ENCODE measurements around the gene TRAM1L1. TPM values are rescaled to one million over a fixed set of nuclear protein-coding genes. Genes with fewer than 3 reads are reported as not detected.

The TRAM1L1 gene
- total and polyA plus RNA-seq, 12 donors = 0.13 to 1.6 (median 0.90) TPM; not detected in 1

- WGBS, 2 donors = 77% methylated on average over 5 of the region's 5 CpGs
- Histone ChIP-seq H3K4me3 (no peak overlapping the region), H3K27ac (no peak overlapping the region), H3K9me3 (peaks cover 0 to 23% (median 6%) of the 10 kb centered on the region in 11 donors), H3K27me3 (no peaks in the 10 kb centered on the region), H3K36me3 (no peaks in the 10 kb centered on the region), H3K4me1 (no peaks in the 10 kb centered on the region)
- intact Hi-C loops (cut with DNase I) = no loop called here
- DNase-seq (no peak), ATAC-seq (no peak)
- TF ChIP-seq CTCF (IDR thresholded peaks at IDR 0.05) = no peak
These were observed 42.4 kb downstream of the TRAM1L1 start for GRCh38 chr4:117042962-117043361.

Data from heart right ventricle (tissue), 16 donors.